K562 (cell line): ENCODE results near the gene ANK3. TPM values are rescaled to one million over a fixed set of nuclear protein-coding genes. Genes with fewer than 3 reads are reported as not detected.

ENCODE experiments used
- ATF4 ChIP-seq: fragments of 450-650 bp; formaldehyde crosslinking; IDR thresholded peaks from 2 replicates; pipeline ENCODE4 v1.4.0; 2022; ENCODE audit warnings: mild to moderate bottlenecking, moderate library complexity
- CXXC5 ChIP-seq: fragments of 250-450 bp; sonication (Bioruptor Pico); IDR thresholded peaks from 2 replicates; pipeline ENCODE4 v1.8.0; 2022; ENCODE audit warnings: inconsistent platforms, mild to moderate bottlenecking, moderate library complexity
- DDX20 ChIP-seq: fragments of 450-650 bp; IDR thresholded peaks from 2 replicates; pipeline ENCODE4 v1.6.1; 2016; ENCODE audit warnings: missing genetic modification characterization, low read depth, mild to moderate bottlenecking, missing compliant biosample characterization, moderate library complexity
- EP300 ChIP-seq: IDR thresholded peaks from 2 replicates; pipeline ENCODE4 v1.6.1; 2012; ENCODE audit warnings: low read length, improper control_type of control experiment
- HDAC3 ChIP-seq: fragments of 450-650 bp; IDR thresholded peaks from 2 replicates; pipeline ENCODE4 v1.6.1; 2018; ENCODE audit warnings: borderline replicate concordance, mild to moderate bottlenecking, moderate library complexity; ENCODE audit not compliant: partially characterized antibody
- MAFK ChIP-seq: IDR thresholded peaks from 2 replicates; pipeline ENCODE4 v1.6.1; 2011; ENCODE audit warnings: low read length, improper control_type of control experiment
- SIX5 ChIP-seq, 2 experiments: IDR thresholded peaks; 2 replicates each; pipeline ENCODE4 v1.6.1; 2011; ENCODE audit warnings: low read length in 2 of 2, borderline replicate concordance in 1 of 2, low read depth in 1 of 2, mild to moderate bottlenecking in 1 of 2, moderate library complexity in 1 of 2; ENCODE audit not compliant: insufficient read depth in 1 of 2
- SOX6 ChIP-seq: fragments of 450-650 bp; IDR thresholded peaks from 2 replicates; pipeline ENCODE4 v1.6.1; 2014; ENCODE audit warnings: mild to moderate bottlenecking
- ZFP36 ChIP-seq: fragments of 150-350 bp; IDR thresholded peaks from 2 replicates; pipeline ENCODE4 v1.6.1; 2018; ENCODE audit warnings: low read length, low read depth; ENCODE audit not compliant: partially characterized antibody
- ZNF23 ChIP-seq: fragments of 250-450 bp; sonication (Bioruptor Pico); IDR thresholded peaks from 2 replicates; pipeline ENCODE4 v1.4.0; 2020; ENCODE audit warnings: mild to moderate bottlenecking
- ZNF311 ChIP-seq: fragments of 250-450 bp; sonication (Bioruptor Pico); IDR thresholded peaks from 2 replicates; pipeline ENCODE4 v1.4.0; 2020; ENCODE audit warnings: mild to moderate bottlenecking, moderate library complexity
- ZNF561 ChIP-seq: fragments of 450-650 bp; formaldehyde crosslinking; conservative IDR thresholded peaks from 2 replicates; pipeline ENCODE4 v1.4.0; 2020; ENCODE audit warnings: mild to moderate bottlenecking, moderate library complexity
- ZNF764 ChIP-seq: fragments of 250-450 bp; sonication (Bioruptor Pico); IDR thresholded peaks from 2 replicates; pipeline ENCODE4 v1.4.0; 2020; ENCODE audit warnings: low read depth, mild to moderate bottlenecking, moderate library complexity
- ZSCAN32 ChIP-seq: fragments of 450-650 bp; formaldehyde crosslinking; IDR thresholded peaks from 2 replicates; pipeline ENCODE4 v1.4.0; 2020; ENCODE audit warnings: mild to moderate bottlenecking, moderate library complexity
- polyA plus RNA-seq, 8 experiments: library from polyadenylated mRNA; depleted of rRNA in 4 of 8; stranded (reverse) in 5 of 8; unstranded in 3 of 8; fragments of >200 nt; fragmentation: Nextera tagmentation in 2 of 8; fragmentation: Illumina TruSeq in 1 of 8; extraction: Ambion mirVana in 2 of 8; extraction: Trizol in 1 of 8; gene quantifications; 2 replicates each; pipeline versions ENCODE4 v1.2.1 to v1.2.3, GENCODE V29; 2011 to 2014; ENCODE audit warnings: inconsistent platforms in 1 of 8, missing spikeins in 1 of 8
- total RNA-seq, 7 experiments: library from RNA; depleted of rRNA in 6 of 7; stranded (reverse); fragments of >200 nt in 6 of 7; fragmentation: Illumina TruSeq in 2 of 7; extraction: Trizol in 2 of 7; gene quantifications; 2 replicates each; pipeline versions ENCODE4 v1.2.1 to v1.2.3, GENCODE V29; 2011 to 2021; ENCODE audit warnings: low replicate concordance in 1 of 7
- TF ChIP-seq, protein P1 (sequence below): fragments of 450-650 bp; IDR thresholded peaks from 2 replicates; pipeline ENCODE4 v1.6.1; 2017; ENCODE audit warnings: antibody characterized with exemption, mild to moderate bottlenecking
- TF ChIP-seq, protein P2 (sequence below): fragments of 200-800 bp; sonication (Bioruptor generic); IDR thresholded peaks from 2 replicates; pipeline ENCODE4 v1.6.1; 2017; ENCODE audit warnings: missing genetic modification characterization, missing compliant biosample characterization
- TF ChIP-seq, protein P3 (sequence below): fragments of 450-650 bp; IDR thresholded peaks from 2 replicates; pipeline ENCODE4 v1.6.1; 2016
- TF ChIP-seq, protein P4 (sequence below): fragments of 450-650 bp; IDR thresholded peaks from 2 replicates; pipeline ENCODE4 v1.6.1; 2016; ENCODE audit warnings: antibody characterized with exemption

Gene ANK3
- total and polyA plus RNA-seq, 9 of the 15 experiments (the other 6 are each of a cell fraction or from before 2014, with no cell fraction given): 10.0 to 32.3 (median 17.9) TPM

- TF ChIP-seq, protein P1, sequence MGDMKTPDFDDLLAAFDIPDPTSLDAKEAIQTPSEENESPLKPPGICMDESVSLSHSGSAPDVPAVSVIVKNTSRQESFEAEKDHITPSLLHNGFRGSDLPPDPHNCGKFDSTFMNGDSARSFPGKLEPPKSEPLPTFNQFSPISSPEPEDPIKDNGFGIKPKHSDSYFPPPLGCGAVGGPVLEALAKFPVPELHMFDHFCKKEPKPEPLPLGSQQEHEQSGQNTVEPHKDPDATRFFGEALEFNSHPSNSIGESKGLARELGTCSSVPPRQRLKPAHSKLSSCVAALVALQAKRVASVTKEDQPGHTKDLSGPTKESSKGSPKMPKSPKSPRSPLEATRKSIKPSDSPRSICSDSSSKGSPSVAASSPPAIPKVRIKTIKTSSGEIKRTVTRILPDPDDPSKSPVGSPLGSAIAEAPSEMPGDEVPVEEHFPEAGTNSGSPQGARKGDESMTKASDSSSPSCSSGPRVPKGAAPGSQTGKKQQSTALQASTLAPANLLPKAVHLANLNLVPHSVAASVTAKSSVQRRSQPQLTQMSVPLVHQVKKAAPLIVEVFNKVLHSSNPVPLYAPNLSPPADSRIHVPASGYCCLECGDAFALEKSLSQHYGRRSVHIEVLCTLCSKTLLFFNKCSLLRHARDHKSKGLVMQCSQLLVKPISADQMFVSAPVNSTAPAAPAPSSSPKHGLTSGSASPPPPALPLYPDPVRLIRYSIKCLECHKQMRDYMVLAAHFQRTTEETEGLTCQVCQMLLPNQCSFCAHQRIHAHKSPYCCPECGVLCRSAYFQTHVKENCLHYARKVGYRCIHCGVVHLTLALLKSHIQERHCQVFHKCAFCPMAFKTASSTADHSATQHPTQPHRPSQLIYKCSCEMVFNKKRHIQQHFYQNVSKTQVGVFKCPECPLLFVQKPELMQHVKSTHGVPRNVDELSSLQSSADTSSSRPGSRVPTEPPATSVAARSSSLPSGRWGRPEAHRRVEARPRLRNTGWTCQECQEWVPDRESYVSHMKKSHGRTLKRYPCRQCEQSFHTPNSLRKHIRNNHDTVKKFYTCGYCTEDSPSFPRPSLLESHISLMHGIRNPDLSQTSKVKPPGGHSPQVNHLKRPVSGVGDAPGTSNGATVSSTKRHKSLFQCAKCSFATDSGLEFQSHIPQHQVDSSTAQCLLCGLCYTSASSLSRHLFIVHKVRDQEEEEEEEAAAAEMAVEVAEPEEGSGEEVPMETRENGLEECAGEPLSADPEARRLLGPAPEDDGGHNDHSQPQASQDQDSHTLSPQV: peak; percentile 17; the same call in 1 of the 2 replicates
- peak; percentile 67 for TF ChIP-seq EP300
- peak; percentile 30; the same call in 1 of the 2 replicates for TF ChIP-seq SOX6
- no peak for TF ChIP-seq ZNF764 (CRISPR knock-in tag)
- no peak for TF ChIP-seq DDX20
- no peak for TF ChIP-seq ZNF311 (CRISPR knock-in tag)
- no peak for TF ChIP-seq HDAC3
- no peak for TF ChIP-seq ATF4
- TF ChIP-seq, protein P2, sequence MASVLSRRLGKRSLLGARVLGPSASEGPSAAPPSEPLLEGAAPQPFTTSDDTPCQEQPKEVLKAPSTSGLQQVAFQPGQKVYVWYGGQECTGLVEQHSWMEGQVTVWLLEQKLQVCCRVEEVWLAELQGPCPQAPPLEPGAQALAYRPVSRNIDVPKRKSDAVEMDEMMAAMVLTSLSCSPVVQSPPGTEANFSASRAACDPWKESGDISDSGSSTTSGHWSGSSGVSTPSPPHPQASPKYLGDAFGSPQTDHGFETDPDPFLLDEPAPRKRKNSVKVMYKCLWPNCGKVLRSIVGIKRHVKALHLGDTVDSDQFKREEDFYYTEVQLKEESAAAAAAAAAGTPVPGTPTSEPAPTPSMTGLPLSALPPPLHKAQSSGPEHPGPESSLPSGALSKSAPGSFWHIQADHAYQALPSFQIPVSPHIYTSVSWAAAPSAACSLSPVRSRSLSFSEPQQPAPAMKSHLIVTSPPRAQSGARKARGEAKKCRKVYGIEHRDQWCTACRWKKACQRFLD (CRISPR knock-in tag): 0 out of 2 replicates have a peak, but pooled peaks have one; percentile 32
- no peak for TF ChIP-seq MAFK
- no peak for TF ChIP-seq ZNF561 (CRISPR knock-in tag)
- peak; percentile 8; the same call in 1 of the 2 replicates for TF ChIP-seq CXXC5 (CRISPR knock-in tag)
- TF ChIP-seq ZFP36: no peak
- TF ChIP-seq ZSCAN32 (CRISPR knock-in tag): no peak
- no peak for TF ChIP-seq SIX5 (IDR thresholded peaks at IDR 0.05; ENCODE audit: borderline replicate concordance in 1 of 2, insufficient read depth in 1 of 2, low read depth in 1 of 2, low read length in 2 of 2)
- TF ChIP-seq, protein P3, sequence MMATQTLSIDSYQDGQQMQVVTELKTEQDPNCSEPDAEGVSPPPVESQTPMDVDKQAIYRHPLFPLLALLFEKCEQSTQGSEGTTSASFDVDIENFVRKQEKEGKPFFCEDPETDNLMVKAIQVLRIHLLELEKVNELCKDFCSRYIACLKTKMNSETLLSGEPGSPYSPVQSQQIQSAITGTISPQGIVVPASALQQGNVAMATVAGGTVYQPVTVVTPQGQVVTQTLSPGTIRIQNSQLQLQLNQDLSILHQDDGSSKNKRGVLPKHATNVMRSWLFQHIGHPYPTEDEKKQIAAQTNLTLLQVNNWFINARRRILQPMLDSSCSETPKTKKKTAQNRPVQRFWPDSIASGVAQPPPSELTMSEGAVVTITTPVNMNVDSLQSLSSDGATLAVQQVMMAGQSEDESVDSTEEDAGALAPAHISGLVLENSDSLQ: peak; percentile 60; the same call in 1 of the 2 replicates
- no peak for TF ChIP-seq ZNF23 (CRISPR knock-in tag)
- TF ChIP-seq, protein P4, sequence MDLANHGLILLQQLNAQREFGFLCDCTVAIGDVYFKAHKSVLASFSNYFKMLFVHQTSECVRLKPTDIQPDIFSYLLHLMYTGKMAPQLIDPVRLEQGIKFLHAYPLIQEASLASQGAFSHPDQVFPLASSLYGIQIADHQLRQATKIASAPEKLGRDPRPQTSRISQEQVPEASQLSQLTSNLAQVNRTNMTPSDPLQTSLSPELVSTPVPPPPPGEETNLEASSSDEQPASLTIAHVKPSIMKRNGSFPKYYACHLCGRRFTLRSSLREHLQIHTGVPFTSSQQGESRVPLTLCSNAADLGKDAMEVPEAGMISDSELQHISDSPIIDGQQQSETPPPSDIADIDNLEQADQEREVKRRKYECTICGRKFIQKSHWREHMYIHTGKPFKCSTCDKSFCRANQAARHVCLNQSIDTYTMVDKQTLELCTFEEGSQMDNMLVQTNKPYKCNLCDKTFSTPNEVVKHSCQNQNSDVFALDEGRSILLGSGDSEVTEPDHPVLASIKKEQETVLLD: no peak
Observed at GRCh38 chr10:60073781-60074656, 315.7 kb downstream of the ANK3 start (continued).
